ENCODE measurements around the gene IL16. TPM values are rescaled to one million over a fixed set of nuclear protein-coding genes. Genes with fewer than 3 reads are reported as not detected.
A peak's percentile ranks its signal among the peaks of the same experiment; 100 is the strongest.

The IL16 gene
- total and polyA plus RNA-seq, 4 donors = 1.9 to 6.9 (median 4.4) TPM

DNA sequence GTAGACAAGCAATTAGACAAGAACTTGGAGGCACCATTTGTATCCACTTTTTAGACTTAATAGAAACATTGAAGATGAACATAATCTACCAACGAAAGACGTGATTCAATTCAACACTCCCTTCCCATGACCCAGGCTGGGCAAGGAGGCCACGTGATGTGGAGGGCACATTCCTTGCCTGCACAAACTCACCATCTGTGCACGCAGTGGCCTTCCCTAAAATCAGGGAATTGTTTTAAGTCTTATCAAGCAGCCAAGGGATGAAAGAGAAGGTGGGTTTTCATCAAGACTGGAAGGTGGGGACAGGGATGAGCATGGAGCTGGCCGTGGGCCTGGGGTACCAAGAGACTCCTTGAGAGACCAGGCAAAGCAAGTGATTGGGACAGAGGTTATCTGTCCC lies 113.8 kb downstream of the IL16 start:
- DNase-seq (ENCODE audit: low spot score) = no peak
- peaks cover 10 to 65% (median 44%) of the 10 kb centered on the region in 4 donors for H3K36me3 ChIP-seq (ENCODE audit: control insufficient read depth in 4 of 4, insufficient read depth in 3 of 4, low read depth in 1 of 4, low read length in 3 of 4)
- H3K9ac ChIP-seq (ENCODE audit: low read depth in 1 of 2, low read length in 2 of 2) = no peak overlapping the region
- 95% methylated on average over 5 of the region's 5 CpGs for WGBS
- no peaks in the 10 kb centered on the region for H3K27me3 ChIP-seq (ENCODE audit: control insufficient read depth in 4 of 4, insufficient read depth in 4 of 4, low read length in 3 of 4)
- TF ChIP-seq, protein P1, sequence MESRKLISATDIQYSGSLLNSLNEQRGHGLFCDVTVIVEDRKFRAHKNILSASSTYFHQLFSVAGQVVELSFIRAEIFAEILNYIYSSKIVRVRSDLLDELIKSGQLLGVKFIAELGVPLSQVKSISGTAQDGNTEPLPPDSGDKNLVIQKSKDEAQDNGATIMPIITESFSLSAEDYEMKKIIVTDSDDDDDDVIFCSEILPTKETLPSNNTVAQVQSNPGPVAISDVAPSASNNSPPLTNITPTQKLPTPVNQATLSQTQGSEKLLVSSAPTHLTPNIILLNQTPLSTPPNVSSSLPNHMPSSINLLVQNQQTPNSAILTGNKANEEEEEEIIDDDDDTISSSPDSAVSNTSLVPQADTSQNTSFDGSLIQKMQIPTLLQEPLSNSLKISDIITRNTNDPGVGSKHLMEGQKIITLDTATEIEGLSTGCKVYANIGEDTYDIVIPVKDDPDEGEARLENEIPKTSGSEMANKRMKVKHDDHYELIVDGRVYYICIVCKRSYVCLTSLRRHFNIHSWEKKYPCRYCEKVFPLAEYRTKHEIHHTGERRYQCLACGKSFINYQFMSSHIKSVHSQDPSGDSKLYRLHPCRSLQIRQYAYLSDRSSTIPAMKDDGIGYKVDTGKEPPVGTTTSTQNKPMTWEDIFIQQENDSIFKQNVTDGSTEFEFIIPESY (IDR thresholded peaks at IDR 0.05) = no peak
- H3K4me1 ChIP-seq (ENCODE audit: control insufficient read depth in 4 of 4, insufficient read depth in 4 of 4, low read length in 3 of 4) = no peaks in the 10 kb centered on the region
- no peaks in the 10 kb centered on the region for H3K9me3 ChIP-seq (ENCODE audit: control insufficient read depth in 4 of 4, low read length in 3 of 4)
- no peak overlapping the region for H3K27ac ChIP-seq (ENCODE audit: low read depth in 1 of 2, low read length in 2 of 2)
- no peak overlapping the region for H3K4me3 ChIP-seq (ENCODE audit: low read depth in 1 of 3, low read length in 3 of 3)

DNA sequence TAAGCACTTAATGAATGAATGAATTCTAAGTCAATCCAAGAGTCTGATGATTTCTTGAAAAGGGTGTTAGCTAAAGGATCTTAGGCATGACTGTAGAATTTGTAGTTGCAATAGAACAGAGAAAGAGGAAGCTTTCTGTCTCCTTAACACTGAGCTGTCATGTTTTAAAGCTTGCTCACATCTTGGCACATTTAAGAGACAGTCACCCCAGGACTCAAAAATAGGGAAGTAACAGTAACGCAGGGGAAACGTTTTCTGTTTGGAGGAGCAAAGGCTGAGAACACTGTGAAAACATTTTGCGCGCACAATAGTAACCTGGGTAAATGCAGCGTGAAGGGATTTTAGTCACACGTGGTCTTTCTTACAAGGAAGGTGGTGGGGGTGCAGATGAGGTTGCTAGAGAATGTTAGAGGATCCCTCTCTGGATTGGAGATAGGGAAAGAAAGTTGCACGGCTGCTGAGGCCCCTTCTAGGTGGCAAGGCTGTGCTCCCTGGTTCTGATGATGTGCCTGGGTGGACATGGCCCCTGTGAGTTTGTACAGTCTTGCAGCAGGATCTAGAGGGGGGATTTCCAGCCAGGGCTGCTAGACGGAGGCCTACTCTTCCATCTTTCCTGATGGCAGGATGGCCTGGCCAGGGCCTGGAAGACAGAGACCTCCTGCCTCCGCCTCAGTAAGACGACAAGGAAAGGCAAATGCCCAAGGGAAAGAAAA lies 115.2 kb downstream of the IL16 start:
- DNase-seq (ENCODE audit: low spot score) = no peak
- H3K9ac ChIP-seq (ENCODE audit: low read depth in 1 of 2, low read length in 2 of 2) = no peak overlapping the region
- H3K27ac ChIP-seq (ENCODE audit: low read depth in 1 of 2, low read length in 2 of 2) = peak overlapping the region in 1 of 2 donors; percentile 7
- no peaks in the 10 kb centered on the region for H3K9me3 ChIP-seq (ENCODE audit: control insufficient read depth in 4 of 4, low read length in 3 of 4)
- TF ChIP-seq RAD21 (IDR thresholded peaks at IDR 0.05) (peak in 1 of 2 donors; percentile 10), HNF4G (IDR thresholded peaks at IDR 0.05) (no peak)
- no peaks in the 10 kb centered on the region for H3K27me3 ChIP-seq (ENCODE audit: control insufficient read depth in 4 of 4, insufficient read depth in 4 of 4, low read length in 3 of 4)
- WGBS = 84% methylated on average over 10 of the region's 10 CpGs
- H3K4me1 ChIP-seq (ENCODE audit: control insufficient read depth in 4 of 4, insufficient read depth in 4 of 4, low read length in 3 of 4) = no peaks in the 10 kb centered on the region
- no peak overlapping the region for H3K4me3 ChIP-seq (ENCODE audit: low read depth in 1 of 3, low read length in 3 of 3)
- H3K36me3 ChIP-seq (ENCODE audit: control insufficient read depth in 4 of 4, insufficient read depth in 3 of 4, low read depth in 1 of 4, low read length in 3 of 4) = peaks cover 10 to 63% (median 45%) of the 10 kb centered on the region in 4 donors

DNA sequence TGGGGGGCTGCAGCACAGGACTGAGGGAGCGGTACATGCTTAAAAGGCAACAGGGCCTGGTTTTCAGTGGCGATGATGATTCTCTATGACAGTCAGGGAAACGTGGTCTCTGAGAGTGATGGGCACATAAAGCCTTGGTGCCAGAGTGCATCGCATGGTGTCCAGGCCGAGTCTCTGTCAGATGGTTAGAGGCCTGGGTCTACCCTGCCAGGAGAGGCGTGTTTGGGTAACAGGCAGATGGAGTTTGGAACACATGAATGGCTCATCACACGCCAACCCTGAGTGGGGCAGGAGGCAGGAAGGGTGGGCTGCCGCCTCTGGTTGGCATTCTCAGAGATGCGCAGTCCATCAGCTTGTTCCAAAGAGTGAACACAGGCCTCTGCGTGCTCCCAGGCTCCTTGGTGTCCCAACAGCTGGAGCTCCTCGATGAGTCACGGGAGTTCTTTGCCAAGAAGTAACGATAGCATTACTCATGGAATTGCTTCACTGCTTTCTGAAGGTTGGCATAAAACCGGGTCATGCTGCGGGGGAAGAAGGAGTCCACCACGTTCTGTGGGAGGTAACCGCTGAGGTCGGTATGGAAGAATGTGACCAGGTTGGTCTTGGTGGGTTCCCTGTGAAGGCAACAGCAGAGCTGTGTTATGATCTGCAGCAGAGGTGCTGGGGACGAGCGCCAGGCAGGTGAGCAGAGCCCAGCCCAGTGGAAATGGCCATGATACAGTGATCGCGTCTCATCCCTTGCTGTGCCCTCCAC lies 116.3 kb downstream of the IL16 start:
- Histone ChIP-seq H3K9me3 (ENCODE audit: control insufficient read depth in 4 of 4, low read length in 3 of 4) (no peaks in the 10 kb centered on the region), H3K36me3 (ENCODE audit: control insufficient read depth in 4 of 4, insufficient read depth in 3 of 4, low read depth in 1 of 4, low read length in 3 of 4) (peaks cover 10 to 63% (median 43%) of the 10 kb centered on the region in 4 donors), H3K27me3 (ENCODE audit: control insufficient read depth in 4 of 4, insufficient read depth in 4 of 4, low read length in 3 of 4) (no peaks in the 10 kb centered on the region), H3K4me1 (ENCODE audit: control insufficient read depth in 4 of 4, insufficient read depth in 4 of 4, low read length in 3 of 4) (peaks cover 2 to 9% (median 7%) of the 10 kb centered on the region in 4 donors), H3K4me3 (ENCODE audit: low read depth in 1 of 3, low read length in 3 of 3) (no peak overlapping the region), H3K9ac (ENCODE audit: low read depth in 1 of 2, low read length in 2 of 2) (no peak overlapping the region), H3K27ac (ENCODE audit: low read depth in 1 of 2, low read length in 2 of 2) (no peak overlapping the region)
- DNase-seq (ENCODE audit: low spot score) = no peak
- TF ChIP-seq RXRA (IDR thresholded peaks at IDR 0.05) = no peak
- TF ChIP-seq, protein P2, sequence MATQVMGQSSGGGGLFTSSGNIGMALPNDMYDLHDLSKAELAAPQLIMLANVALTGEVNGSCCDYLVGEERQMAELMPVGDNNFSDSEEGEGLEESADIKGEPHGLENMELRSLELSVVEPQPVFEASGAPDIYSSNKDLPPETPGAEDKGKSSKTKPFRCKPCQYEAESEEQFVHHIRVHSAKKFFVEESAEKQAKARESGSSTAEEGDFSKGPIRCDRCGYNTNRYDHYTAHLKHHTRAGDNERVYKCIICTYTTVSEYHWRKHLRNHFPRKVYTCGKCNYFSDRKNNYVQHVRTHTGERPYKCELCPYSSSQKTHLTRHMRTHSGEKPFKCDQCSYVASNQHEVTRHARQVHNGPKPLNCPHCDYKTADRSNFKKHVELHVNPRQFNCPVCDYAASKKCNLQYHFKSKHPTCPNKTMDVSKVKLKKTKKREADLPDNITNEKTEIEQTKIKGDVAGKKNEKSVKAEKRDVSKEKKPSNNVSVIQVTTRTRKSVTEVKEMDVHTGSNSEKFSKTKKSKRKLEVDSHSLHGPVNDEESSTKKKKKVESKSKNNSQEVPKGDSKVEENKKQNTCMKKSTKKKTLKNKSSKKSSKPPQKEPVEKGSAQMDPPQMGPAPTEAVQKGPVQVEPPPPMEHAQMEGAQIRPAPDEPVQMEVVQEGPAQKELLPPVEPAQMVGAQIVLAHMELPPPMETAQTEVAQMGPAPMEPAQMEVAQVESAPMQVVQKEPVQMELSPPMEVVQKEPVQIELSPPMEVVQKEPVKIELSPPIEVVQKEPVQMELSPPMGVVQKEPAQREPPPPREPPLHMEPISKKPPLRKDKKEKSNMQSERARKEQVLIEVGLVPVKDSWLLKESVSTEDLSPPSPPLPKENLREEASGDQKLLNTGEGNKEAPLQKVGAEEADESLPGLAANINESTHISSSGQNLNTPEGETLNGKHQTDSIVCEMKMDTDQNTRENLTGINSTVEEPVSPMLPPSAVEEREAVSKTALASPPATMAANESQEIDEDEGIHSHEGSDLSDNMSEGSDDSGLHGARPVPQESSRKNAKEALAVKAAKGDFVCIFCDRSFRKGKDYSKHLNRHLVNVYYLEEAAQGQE (IDR thresholded peaks at IDR 0.05) = no peak
- TF ChIP-seq JUND (IDR thresholded peaks at IDR 0.05) = peak in 1 of 2 donors; percentile 41
- WGBS = 88% methylated on average over 22 of the region's 22 CpGs

Measured in liver (tissue), 9 donors.